K562 (cell line): ENCODE measurements around the gene ARF4. TPM values are rescaled to one million over a fixed set of nuclear protein-coding genes. Genes with fewer than 3 reads are reported as not detected.

ENCODE experiments used
- ATF3 ChIP-seq, 2 experiments: fragments of 450-650 bp in 1 of 2; sonication (generic) in 1 of 2; formaldehyde crosslinking in 1 of 2; IDR thresholded peaks in 1 of 2; conservative IDR thresholded peaks in 1 of 2; 2 replicates each; pipeline versions ENCODE4 v1.6.1 to v1.8.1; 2016 to 2023; ENCODE audit warnings: mild to moderate bottlenecking in 2 of 2, moderate library complexity in 2 of 2, inconsistent platforms in 1 of 2, missing genetic modification reagents in 1 of 2
- CXXC5 ChIP-seq: fragments of 250-450 bp; sonication (Bioruptor Pico); IDR thresholded peaks from 2 replicates; pipeline ENCODE4 v1.8.0; 2022; ENCODE audit warnings: inconsistent platforms, mild to moderate bottlenecking, moderate library complexity
- FOXJ3 ChIP-seq: sonication (generic); formaldehyde crosslinking; IDR thresholded peaks from 2 replicates; pipeline ENCODE4 v1.4.0; 2020; ENCODE audit warnings: mild to moderate bottlenecking, missing genetic modification reagents
- JUN ChIP-seq, 2 experiments: sonication (generic) in 1 of 2; formaldehyde crosslinking in 1 of 2; IDR thresholded peaks; 2 replicates each; pipeline versions ENCODE4 v1.6.1 to v1.8.0; 2012 to 2022; ENCODE audit warnings: borderline replicate concordance in 2 of 2, mild to moderate bottlenecking in 2 of 2, improper control_type of control experiment in 1 of 2, low read depth in 1 of 2, low read length in 1 of 2, missing genetic modification reagents in 1 of 2
- MGA ChIP-seq: fragments of 450-650 bp; IDR thresholded peaks from 2 replicates; pipeline ENCODE4 v1.6.1; 2016; ENCODE audit warnings: mild to moderate bottlenecking, moderate library complexity
- NONO ChIP-seq, 2 experiments: fragments of 200-400 bp in 1 of 2; fragments of 450-650 bp in 1 of 2; formaldehyde crosslinking in 1 of 2; IDR thresholded peaks; 2 replicates each; pipeline ENCODE4 v1.6.1; 2017; ENCODE audit warnings: low read depth in 2 of 2, mild to moderate bottlenecking in 2 of 2, moderate library complexity in 2 of 2, low read length in 1 of 2
- PRMT5 ChIP-seq: sonication (generic); formaldehyde crosslinking; IDR thresholded peaks from 2 replicates; pipeline ENCODE4 v1.5.0; 2020; ENCODE audit warnings: missing genetic modification reagents
- PTTG1 ChIP-seq: fragments of 450-650 bp; IDR thresholded peaks from 2 replicates; pipeline ENCODE4 v1.6.1; 2016; ENCODE audit warnings: low read depth, mild to moderate bottlenecking, missing genetic modification characterization, missing compliant biosample characterization
- THRB ChIP-seq: fragments of 450-650 bp; formaldehyde crosslinking; conservative IDR thresholded peaks from 2 replicates; pipeline ENCODE4 v1.4.0; 2022; ENCODE audit warnings: mild to moderate bottlenecking, missing genetic modification characterization
- ZBTB1 ChIP-seq: sonication (generic); formaldehyde crosslinking; IDR thresholded peaks from 2 replicates; pipeline ENCODE4 v1.8.1; 2023; ENCODE audit warnings: missing genetic modification reagents, low read depth, mild to moderate bottlenecking, borderline replicate concordance
- ZKSCAN1 ChIP-seq: fragments of 150-350 bp; IDR thresholded peaks from 2 replicates; pipeline ENCODE4 v1.6.1; 2016; ENCODE audit warnings: low read depth, low read length
- ZNF77 ChIP-seq: fragments of 250-450 bp; sonication (Bioruptor Pico); IDR thresholded peaks from 2 replicates; pipeline ENCODE4 v1.5.0; 2020
- polyA plus RNA-seq, 8 experiments: library from polyadenylated mRNA; depleted of rRNA in 4 of 8; stranded (reverse) in 5 of 8; unstranded in 3 of 8; fragments of >200 nt; fragmentation: Nextera tagmentation in 2 of 8; fragmentation: Illumina TruSeq in 1 of 8; extraction: Ambion mirVana in 2 of 8; extraction: Trizol in 1 of 8; gene quantifications; 2 replicates each; pipeline versions ENCODE4 v1.2.1 to v1.2.3, GENCODE V29; 2011 to 2014; ENCODE audit warnings: inconsistent platforms in 1 of 8, missing spikeins in 1 of 8
- total RNA-seq, 7 experiments: library from RNA; depleted of rRNA in 6 of 7; stranded (reverse); fragments of >200 nt in 6 of 7; fragmentation: Illumina TruSeq in 2 of 7; extraction: Trizol in 2 of 7; gene quantifications; 2 replicates each; pipeline versions ENCODE4 v1.2.1 to v1.2.3, GENCODE V29; 2011 to 2021; ENCODE audit warnings: low replicate concordance in 1 of 7

ARF4 gene
- total and polyA plus RNA-seq, 9 of the 15 experiments (the other 6 are each of a cell fraction or from before 2014, with no cell fraction given), result 41.1 to 273 (median 83.8) TPM

- TF ChIP-seq MGA (peak; percentile 99), PTTG1 (no peak), NONO (IDR thresholded peaks at IDR 0.05; ENCODE audit: low read depth in 2 of 2, low read length in 1 of 2) (peak in 1 of 2 experiments; percentile 60; a peak in 1 of 4 replicates), ZBTB1 (CRISPR knock-in tag) (no peak), JUN (IDR thresholded peaks at IDR 0.05; ENCODE audit: borderline replicate concordance, low read depth, low read length) (peak; percentile 35; the same call in 1 of the 2 replicates), JUN (CRISPR knock-in tag; IDR thresholded peaks at IDR 0.05; ENCODE audit: borderline replicate concordance) (peak; percentile 58; the same call in 1 of the 2 replicates), CXXC5 (CRISPR knock-in tag) (peak; percentile 86), ZNF77 (CRISPR knock-in tag) (no peak), PRMT5 (CRISPR knock-in tag) (no peak), ZKSCAN1 (no peak), THRB (CRISPR knock-in tag) (no peak), ATF3 (IDR thresholded peaks at IDR 0.05) (peak; percentile 55; the same call in 1 of the 2 replicates), ATF3 (CRISPR knock-in tag; conservative IDR thresholded peaks at IDR 0.05) (no peak), FOXJ3 (CRISPR knock-in tag) (no peak)
Observed at GRCh38 chr3:57555738-57556458, 41.2 kb downstream of the ARF4 start, which contains the start of gene PDE12 (continued).
